ENCODE measurements around the gene KIAA0825. TPM values are rescaled to one million over a fixed set of nuclear protein-coding genes. Genes with fewer than 3 reads are reported as not detected.

KIAA0825 gene
- total and polyA plus RNA-seq, 8 donors, result 0.29 to 15.6 (median 1.5) TPM

DNA sequence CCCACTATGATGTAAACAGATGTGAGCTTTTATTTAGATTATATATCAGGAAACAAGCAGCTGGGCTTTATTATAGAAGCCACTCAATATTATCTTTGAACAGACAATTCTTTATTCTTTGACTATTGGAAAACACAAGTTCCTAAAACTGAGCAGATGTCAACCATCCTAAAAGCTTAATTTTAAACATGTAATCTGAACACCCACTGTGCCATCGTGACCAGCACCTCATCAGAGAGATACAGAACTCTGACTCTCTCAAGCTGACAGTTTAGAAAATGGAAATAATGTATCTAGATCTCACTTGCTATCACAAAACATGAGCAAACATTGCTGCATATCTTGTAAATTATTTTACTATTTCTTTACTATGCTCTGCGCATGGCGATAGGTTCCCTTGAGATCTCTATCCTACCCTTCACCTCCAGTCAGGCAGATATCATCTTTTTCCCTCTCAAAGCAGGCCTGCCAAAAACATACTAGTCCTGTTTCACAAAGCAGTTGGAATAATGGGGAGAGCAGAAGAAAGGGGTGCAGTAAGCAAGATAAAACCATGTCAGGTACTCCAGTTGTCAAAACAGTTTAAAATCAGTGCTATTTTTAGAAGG, 151.0 kb downstream of the KIAA0825 start:
- DNase-seq, result no peak
- TF ChIP-seq POLR2AphosphoS5 (IDR thresholded peaks at IDR 0.05), result no peak
- TF ChIP-seq POLR2A (IDR thresholded peaks at IDR 0.05), result no peak
- TF ChIP-seq, protein P1, sequence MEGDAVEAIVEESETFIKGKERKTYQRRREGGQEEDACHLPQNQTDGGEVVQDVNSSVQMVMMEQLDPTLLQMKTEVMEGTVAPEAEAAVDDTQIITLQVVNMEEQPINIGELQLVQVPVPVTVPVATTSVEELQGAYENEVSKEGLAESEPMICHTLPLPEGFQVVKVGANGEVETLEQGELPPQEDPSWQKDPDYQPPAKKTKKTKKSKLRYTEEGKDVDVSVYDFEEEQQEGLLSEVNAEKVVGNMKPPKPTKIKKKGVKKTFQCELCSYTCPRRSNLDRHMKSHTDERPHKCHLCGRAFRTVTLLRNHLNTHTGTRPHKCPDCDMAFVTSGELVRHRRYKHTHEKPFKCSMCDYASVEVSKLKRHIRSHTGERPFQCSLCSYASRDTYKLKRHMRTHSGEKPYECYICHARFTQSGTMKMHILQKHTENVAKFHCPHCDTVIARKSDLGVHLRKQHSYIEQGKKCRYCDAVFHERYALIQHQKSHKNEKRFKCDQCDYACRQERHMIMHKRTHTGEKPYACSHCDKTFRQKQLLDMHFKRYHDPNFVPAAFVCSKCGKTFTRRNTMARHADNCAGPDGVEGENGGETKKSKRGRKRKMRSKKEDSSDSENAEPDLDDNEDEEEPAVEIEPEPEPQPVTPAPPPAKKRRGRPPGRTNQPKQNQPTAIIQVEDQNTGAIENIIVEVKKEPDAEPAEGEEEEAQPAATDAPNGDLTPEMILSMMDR (IDR thresholded peaks at IDR 0.05), result no peak
- no peak for TF ChIP-seq EP300 (IDR thresholded peaks at IDR 0.05)
- Histone ChIP-seq H3K4me3 (no peak overlapping the region), H3K27me3 (no peaks in the 10 kb centered on the region), H3K4me1 (no peaks in the 10 kb centered on the region), H3K36me3 (peaks cover 0 to 4% (median 0%) of the 10 kb centered on the region in 4 donors), H3K27ac (no peak overlapping the region), H3K9me3 (no peaks in the 10 kb centered on the region)
- intact Hi-C loops (cut with DNase I; ENCODE audit: low total_unique reads), result no loop called here
- 86 to 91% (median 88%) methylated on average over 3 of the region's 3 CpGs for WGBS, 5 donors

DNA sequence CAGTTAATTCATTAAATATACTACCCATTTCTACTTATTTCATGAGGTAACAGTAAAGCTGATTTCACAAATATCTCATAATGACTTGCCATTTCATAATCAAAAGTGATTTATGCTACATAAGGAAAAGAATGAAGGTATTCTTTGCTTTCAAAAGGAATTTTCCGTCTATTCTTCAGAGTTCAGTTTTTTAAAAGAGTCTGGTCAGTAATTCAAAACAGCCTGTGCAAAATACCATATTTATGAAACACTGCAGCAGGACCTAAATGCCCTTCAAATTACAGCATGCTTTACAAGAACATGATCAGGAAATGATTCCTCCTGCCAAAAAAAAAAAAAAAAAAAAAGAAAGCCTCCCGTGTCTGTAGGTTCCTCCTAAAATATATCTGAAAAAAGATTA, 154.7 kb downstream of the KIAA0825 start:
- no peaks in the 10 kb centered on the region for H3K9me3 ChIP-seq
- no peak for TF ChIP-seq EP300 (IDR thresholded peaks at IDR 0.05)
- TF ChIP-seq POLR2AphosphoS5 (IDR thresholded peaks at IDR 0.05), result no peak
- no peak for TF ChIP-seq POLR2A (IDR thresholded peaks at IDR 0.05)
- TF ChIP-seq, protein P1 (IDR thresholded peaks at IDR 0.05), result no peak
- DNase-seq, result no peak
- no peaks in the 10 kb centered on the region for H3K4me1 ChIP-seq
- no peaks in the 10 kb centered on the region for H3K36me3 ChIP-seq
- no peak overlapping the region for H3K27ac ChIP-seq
- WGBS, 5 donors, result 57 to 69% (median 66%) methylated on average over 2 of the region's 2 CpGs
- no peaks in the 10 kb centered on the region for H3K27me3 ChIP-seq
- intact Hi-C loops (cut with DNase I; ENCODE audit: low total_unique reads), result no loop called here
- H3K4me3 ChIP-seq, result no peak overlapping the region

DNA sequence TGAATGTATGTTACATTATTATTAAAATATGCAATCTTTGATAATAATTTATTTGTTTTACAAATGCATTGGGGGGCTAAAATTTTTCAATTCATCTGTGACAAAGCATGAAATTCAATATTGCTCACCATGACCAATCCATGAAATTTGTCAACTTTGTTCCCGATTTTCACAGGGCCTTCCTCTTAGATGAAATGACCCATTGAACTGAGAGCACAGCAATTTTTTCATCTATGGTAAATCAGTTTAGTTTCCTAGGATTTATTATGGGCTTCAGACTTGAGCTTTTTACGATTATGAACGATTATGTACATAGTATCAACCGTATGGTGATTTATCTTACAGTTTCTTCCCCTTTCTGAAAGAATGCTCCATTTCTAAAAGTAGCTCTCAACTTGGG, 157.3 kb downstream of the KIAA0825 start:
- WGBS, 5 donors, result 74 to 88% (median 82%) methylated on average over 4 of the region's 4 CpGs
- no peaks in the 10 kb centered on the region for H3K9me3 ChIP-seq
- no peaks in the 10 kb centered on the region for H3K27me3 ChIP-seq
- no peak overlapping the region for H3K4me3 ChIP-seq
- no peak for DNase-seq
- H3K36me3 ChIP-seq, result no peaks in the 10 kb centered on the region
- intact Hi-C loops (cut with DNase I; ENCODE audit: low total_unique reads), result no loop called here
- no peaks in the 10 kb centered on the region for H3K4me1 ChIP-seq
- no peak overlapping the region for H3K27ac ChIP-seq
- no peak for TF ChIP-seq POLR2AphosphoS5 (IDR thresholded peaks at IDR 0.05)
- TF ChIP-seq, protein P1 (IDR thresholded peaks at IDR 0.05), result no peak
- TF ChIP-seq POLR2A (IDR thresholded peaks at IDR 0.05), result no peak
- TF ChIP-seq EP300 (IDR thresholded peaks at IDR 0.05), result no peak

DNA sequence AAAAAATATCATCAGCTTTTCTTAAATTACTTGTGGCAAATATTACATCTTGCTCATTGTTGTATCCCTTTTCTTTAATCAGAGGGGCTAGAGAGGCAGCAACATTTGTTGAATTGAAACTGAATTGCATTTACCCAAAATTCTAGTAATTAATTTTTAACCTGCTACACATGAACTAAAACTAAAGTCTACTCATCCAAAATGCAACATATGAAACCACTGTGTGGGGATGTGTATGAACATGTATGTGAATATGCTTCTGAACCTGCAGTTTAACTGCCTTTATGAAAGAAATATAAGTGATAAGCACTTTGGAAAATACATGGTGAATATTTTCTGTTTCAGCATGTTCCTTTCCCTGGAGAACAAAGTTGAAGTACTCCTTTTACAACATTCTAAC, 158.5 kb downstream of the KIAA0825 start:
- H3K4me1 ChIP-seq, result no peaks in the 10 kb centered on the region
- H3K4me3 ChIP-seq, result no peak overlapping the region
- TF ChIP-seq, protein P1 (IDR thresholded peaks at IDR 0.05), result no peak
- TF ChIP-seq EP300 (IDR thresholded peaks at IDR 0.05), result no peak
- no peak for TF ChIP-seq POLR2A (IDR thresholded peaks at IDR 0.05)
- no peak for TF ChIP-seq POLR2AphosphoS5 (IDR thresholded peaks at IDR 0.05)
- no peak overlapping the region for H3K27ac ChIP-seq
- H3K9me3 ChIP-seq, result no peaks in the 10 kb centered on the region
- intact Hi-C loops (cut with DNase I; ENCODE audit: low total_unique reads), result no loop called here
- no peaks in the 10 kb centered on the region for H3K27me3 ChIP-seq
- no peak for DNase-seq
- no peaks in the 10 kb centered on the region for H3K36me3 ChIP-seq
